Breast epithelium (tissue), 4 donors: ENCODE data around the gene KRTAP1-4. TPM values are rescaled to one million over a fixed set of nuclear protein-coding genes. Genes with fewer than 3 reads are reported as not detected.

Experiments
- DNase-seq, 2 donors: peaks; one replicate each; pipeline ENCODE4 v3.0.0-alpha.2; 2019; ENCODE audit warnings: low spot score in 2 of 2
- H3K27ac ChIP-seq, 2 donors: fragments of 200-600 bp; sonication (generic) in 1 of 2; one replicate each; pipeline ENCODE4 v1.5.1; 2016 to 2019; ENCODE audit warnings: mild to moderate bottlenecking in 1 of 2
- H3K27me3 ChIP-seq, 2 donors: fragments of 200-600 bp; sonication (generic) in 1 of 2; one replicate each; pipeline versions ENCODE4 v1.5.1 to v1.6.0; 2017 to 2019; ENCODE audit warnings: control low read depth in 1 of 2, mild to moderate bottlenecking in 1 of 2
- H3K36me3 ChIP-seq: fragments of 200-600 bp; one replicate; pipeline ENCODE4 v1.5.1; 2019
- H3K4me1 ChIP-seq, 2 donors: fragments of 200-600 bp; sonication (generic); one replicate each; pipeline ENCODE4 v1.5.1; 2016 to 2019; ENCODE audit warnings: control low read depth in 1 of 2
- H3K4me3 ChIP-seq, 3 donors: fragments of 200-600 bp; sonication (generic); 1 replicate in 2 of 3; 2 replicates in 1 of 3; pipeline ENCODE4 v1.5.1; 2016 to 2019; ENCODE audit warnings: mild to moderate bottlenecking in 3 of 3, moderate library complexity in 2 of 3
- H3K9me3 ChIP-seq, 2 donors: fragments of 200-600 bp; sonication (generic) in 1 of 2; one replicate each; pipeline ENCODE4 v1.5.1; 2016 to 2019; ENCODE audit warnings: control low read depth in 1 of 2
- CTCF ChIP-seq, 3 donors: fragments of 450-650 bp; IDR thresholded peaks; one replicate each; pipeline ENCODE4 v1.5.1; 2016 to 2017; ENCODE audit warnings: antibody characterized with exemption in 3 of 3, mild to moderate bottlenecking in 3 of 3, moderate library complexity in 3 of 3
- POLR2A ChIP-seq: fragments of 450-650 bp; IDR thresholded peaks from one replicate; pipeline ENCODE4 v1.6.1; 2016; ENCODE audit warnings: antibody characterized with exemption, mild to moderate bottlenecking, moderate library complexity
- POLR2AphosphoS5 ChIP-seq, 3 donors: sonication (generic); formaldehyde crosslinking; IDR thresholded peaks; one replicate each; pipeline ENCODE4 v1.6.1; 2017; ENCODE audit warnings: antibody characterized with exemption in 3 of 3
- intact Hi-C: fragments of 100-400 bp; cut with DNase I; formaldehyde crosslinking; loops from one replicate; pipeline ENCODE4 v1.15.1; 2023; ENCODE audit warnings: low total_unique reads
- total RNA-seq, 3 donors: library from RNA; depleted of rRNA; stranded (reverse); fragments of >200 nt; gene quantifications; one replicate each; pipeline ENCODE4 v1.1.0, GENCODE V29; 2016

Gene KRTAP1-4
- total RNA-seq, 3 donors from 2014 or later: not detected

GRCh38 chr17:41024697-41025096 lies 5.3 kb downstream of the KRTAP1-4 start:
- no peaks in the 10 kb centered on the region for H3K4me1 ChIP-seq
- H3K9me3 ChIP-seq: no peaks in the 10 kb centered on the region
- TF ChIP-seq CTCF (IDR thresholded peaks at IDR 0.05) (no peak), POLR2AphosphoS5 (IDR thresholded peaks at IDR 0.05) (no peak), POLR2A (no peak)
- intact Hi-C loops: no loop called here
- no peaks in the 10 kb centered on the region for H3K27me3 ChIP-seq
- H3K36me3 ChIP-seq: no peaks in the 10 kb centered on the region
- no peak overlapping the region for H3K4me3 ChIP-seq
- H3K27ac ChIP-seq: no peak overlapping the region
- no peak for DNase-seq

- no peaks in the 10 kb centered on the region for H3K9me3 ChIP-seq
- TF ChIP-seq POLR2A (no peak), POLR2AphosphoS5 (IDR thresholded peaks at IDR 0.05) (no peak), CTCF (IDR thresholded peaks at IDR 0.05) (no peak)
- no peak overlapping the region for H3K27ac ChIP-seq
- no peaks in the 10 kb centered on the region for H3K27me3 ChIP-seq
- no peaks in the 10 kb centered on the region for H3K36me3 ChIP-seq
- no peaks in the 10 kb centered on the region for H3K4me1 ChIP-seq
- H3K4me3 ChIP-seq: no peak overlapping the region
- intact Hi-C loops: no loop called here
- no peak for DNase-seq
Measured at GRCh38 chr17:41020336-41020735, 9.7 kb downstream of the KRTAP1-4 start.

GRCh38 chr17:41019415-41019814 lies 10.6 kb downstream of the KRTAP1-4 start:
- Histone ChIP-seq H3K36me3 (no peaks in the 10 kb centered on the region), H3K9me3 (no peaks in the 10 kb centered on the region), H3K27me3 (no peaks in the 10 kb centered on the region), H3K4me1 (no peaks in the 10 kb centered on the region), H3K27ac (no peak overlapping the region), H3K4me3 (no peak overlapping the region)
- intact Hi-C loops: loop anchor here (1.0 kb wide), 1 partner anchor 13 kb away; no protein-coding TSS in a partner anchor
- no peak for DNase-seq
- TF ChIP-seq CTCF (IDR thresholded peaks at IDR 0.05) (no peak), POLR2AphosphoS5 (IDR thresholded peaks at IDR 0.05) (no peak), POLR2A (no peak)

- H3K27me3 ChIP-seq: no peaks in the 10 kb centered on the region
- no peaks in the 10 kb centered on the region for H3K4me1 ChIP-seq
- no peak for DNase-seq
- intact Hi-C loops: no loop called here
- H3K4me3 ChIP-seq: no peak overlapping the region
- no peaks in the 10 kb centered on the region for H3K36me3 ChIP-seq
- no peak overlapping the region for H3K27ac ChIP-seq
- no peak for TF ChIP-seq POLR2A
- H3K9me3 ChIP-seq: no peaks in the 10 kb centered on the region
Measured at GRCh38 chr17:41018541-41018940, 11.5 kb downstream of the KRTAP1-4 start.

GRCh38 chr17:41016578-41017215 lies 13.3 kb downstream of the KRTAP1-4 start:
- no peak overlapping the region for H3K4me3 ChIP-seq
- H3K27ac ChIP-seq: no peak overlapping the region
- TF ChIP-seq POLR2A: no peak
- no peak for TF ChIP-seq POLR2AphosphoS5 (IDR thresholded peaks at IDR 0.05)
- no peak for TF ChIP-seq CTCF (IDR thresholded peaks at IDR 0.05)
- intact Hi-C loops: no loop called here
- H3K4me1 ChIP-seq: no peaks in the 10 kb centered on the region
- no peaks in the 10 kb centered on the region for H3K9me3 ChIP-seq
- DNase-seq: no peak
- H3K36me3 ChIP-seq: no peaks in the 10 kb centered on the region
- H3K27me3 ChIP-seq: no peaks in the 10 kb centered on the region
